ENCODE data around the gene SRRT.

- TF ChIP-seq POLR2A (IDR thresholded peaks at IDR 0.05; ENCODE audit: low read depth, low read length) (no peak), POLR2AphosphoS5 (IDR thresholded peaks at IDR 0.05; ENCODE audit: low read depth, low read length) (no peak), POU2F2 (IDR thresholded peaks at IDR 0.05; ENCODE audit: low read depth, low read length) (no peak), TAF1 (IDR thresholded peaks at IDR 0.05; ENCODE audit: low read depth, low read length) (no peak), SPI1 (IDR thresholded peaks at IDR 0.05; ENCODE audit: low read depth, low read length) (no peak)
Measured at GRCh38 chr7:100827330-100828226, 47.3 kb upstream of the SRRT start, which contains the start of gene EPHB4.

All from GM12891 (cell line).